Measurements from ENCODE around the gene KRTAP4-7.
"Not testable (repeated sequence)": the region's sequence is repeated elsewhere in the genome, so short reads cannot be mapped to it uniquely, and the experiment has no call there.

KRTAP4-7 gene

GRCh38 chr17:41116297-41116696 is 32.3 kb downstream of the KRTAP4-7 start:
- no peak for DNase-seq

GRCh38 chr17:41117846-41118386 is 34.0 kb downstream of the KRTAP4-7 start, which contains the start of gene KRTAP4-11:
TSS of gene KRTAP4-11 (minus strand) at chr17:41118373. CDS start at chr17:41118315, 58 bp downstream.
- not testable (repeated sequence) for DNase-seq

- no peak for DNase-seq
These were observed 34.8 kb downstream of the KRTAP4-7 start for GRCh38 chr17:41118721-41119120.

- DNase-seq: not testable (repeated sequence)
These were observed 36.0 kb downstream of the KRTAP4-7 start for GRCh38 chr17:41119696-41120690.

GRCh38 chr17:41121742-41122141 is 37.8 kb downstream of the KRTAP4-7 start:
- no peak for DNase-seq

GRCh38 chr17:41123292-41123990 is 39.5 kb downstream of the KRTAP4-7 start:
- DNase-seq: not testable (repeated sequence)

GRCh38 chr17:41123991-41124371 is 40.0 kb downstream of the KRTAP4-7 start, which contains the start of gene KRTAP4-12:
TSS of gene KRTAP4-12 (minus strand) at chr17:41124182. CDS start at chr17:41124122, 60 bp downstream.
- DNase-seq: not testable (repeated sequence)

GRCh38 chr17:41125064-41125463 is 41.1 kb downstream of the KRTAP4-7 start:
- no peak for DNase-seq

- no peak for DNase-seq
These were observed 42.5 kb downstream of the KRTAP4-7 start for GRCh38 chr17:41126412-41126811.

- no peak for DNase-seq
These were observed 43.4 kb downstream of the KRTAP4-7 start for GRCh38 chr17:41127371-41127770.

GRCh38 chr17:41131979-41132378 is 48.0 kb downstream of the KRTAP4-7 start:
- DNase-seq: no peak

GRCh38 chr17:41133880-41134735 is 50.2 kb downstream of the KRTAP4-7 start:
- DNase-seq: no peak
